Colonic mucosa (tissue), 4 donors: ENCODE data around the gene VWA5B2. TPM values are rescaled to one million over a fixed set of nuclear protein-coding genes. Genes with fewer than 3 reads are reported as not detected.

Source experiments
- DNase-seq: peaks from one replicate; pipeline ENCODE4 v3.0.0-alpha.2; 2020
- H3K27ac ChIP-seq: fragments of 200-600 bp; one replicate; pipeline ENCODE4 v1.8.0; 2021
- H3K27me3 ChIP-seq: fragments of 200-600 bp; one replicate; pipeline ENCODE4 v1.8.0; 2021
- H3K36me3 ChIP-seq: fragments of 200-600 bp; one replicate; pipeline ENCODE4 v1.8.0; 2021
- H3K4me1 ChIP-seq: fragments of 200-600 bp; one replicate; pipeline ENCODE4 v1.8.0; 2021; ENCODE audit warnings: mild to moderate bottlenecking
- H3K4me3 ChIP-seq: fragments of 200-600 bp; one replicate; pipeline ENCODE4 v1.8.0; 2021
- H3K9ac ChIP-seq, 2 donors: one replicate each; pipeline ENCODE4 v1.7.0; 2013; ENCODE audit warnings: control low read depth in 2 of 2, low read depth in 2 of 2, low read length in 2 of 2
- H3K9me3 ChIP-seq: fragments of 200-600 bp; one replicate; pipeline ENCODE4 v1.8.0; 2021
- CTCF ChIP-seq: fragments of 200-600 bp; IDR thresholded peaks from one replicate; pipeline ENCODE4 v1.8.0; 2022; ENCODE audit warnings: antibody characterized with exemption, mild to moderate bottlenecking
- intact Hi-C: fragments of 100-400 bp; cut with DNase I; formaldehyde crosslinking; loops from one replicate; pipeline ENCODE4 v1.14.1; 2022
- total RNA-seq, 2 donors: library from RNA; stranded (reverse); fragmentation: NEBNext Ultra II Directional in 1 of 2; extraction: Animal tissue kit (Norgen Biotek cat#: 25700) in 1 of 2; gene quantifications; one replicate each; pipeline ENCODE4 v1.2.1, GENCODE V29; 2021
- donor health status: healthy.
- donor health status: DM: no; HTN: no; CAD: no.
- donor health status: DM: no; HTN: no; CAD: no.

VWA5B2 gene
- total RNA-seq, 2 donors from 2014 or later = 2.1 to 2.3 TPM

GRCh38 chr3:184222521-184222920, 6.9 kb upstream of the VWA5B2 start:
- Histone ChIP-seq H3K4me1 (no peaks in the 10 kb centered on the region), H3K9ac (no peak overlapping the region), H3K9me3 (no peaks in the 10 kb centered on the region), H3K4me3 (no peak overlapping the region), H3K27me3 (no peaks in the 10 kb centered on the region), H3K36me3 (no peaks in the 10 kb centered on the region), H3K27ac (no peak overlapping the region)
- TF ChIP-seq CTCF = no peak
- no peak for DNase-seq
- intact Hi-C loops = no loop called here

GRCh38 chr3:184223946-184224345, 5.4 kb upstream of the VWA5B2 start:
- no peaks in the 10 kb centered on the region for H3K36me3 ChIP-seq
- TF ChIP-seq CTCF = no peak
- H3K9me3 ChIP-seq = no peaks in the 10 kb centered on the region
- intact Hi-C loops = no loop called here
- no peak overlapping the region for H3K27ac ChIP-seq
- no peaks in the 10 kb centered on the region for H3K4me1 ChIP-seq
- no peak for DNase-seq
- H3K27me3 ChIP-seq = peaks cover 9% of the 10 kb centered on the region
- no peak overlapping the region for H3K9ac ChIP-seq
- H3K4me3 ChIP-seq = no peak overlapping the region

GRCh38 chr3:184227481-184227935, 1.9 kb upstream of the VWA5B2 start:
- Histone ChIP-seq H3K4me1 (peaks cover 9% of the 10 kb centered on the region), H3K4me3 (no peak overlapping the region), H3K9ac (no peak overlapping the region), H3K27ac (no peak overlapping the region), H3K27me3 (peaks cover 36% of the 10 kb centered on the region), H3K36me3 (no peaks in the 10 kb centered on the region), H3K9me3 (no peaks in the 10 kb centered on the region)
- intact Hi-C loops = no loop called here
- no peak for DNase-seq
- peak; percentile 84 for TF ChIP-seq CTCF

GRCh38 chr3:184228376-184229137, 828 bp upstream of the VWA5B2 start:
- Histone ChIP-seq H3K36me3 (no peaks in the 10 kb centered on the region), H3K27ac (no peak overlapping the region), H3K9me3 (no peaks in the 10 kb centered on the region), H3K9ac (no peak overlapping the region), H3K4me3 (no peak overlapping the region), H3K27me3 (peaks cover 36% of the 10 kb centered on the region), H3K4me1 (peaks cover 9% of the 10 kb centered on the region)
- no peak for DNase-seq
- TF ChIP-seq CTCF = no peak
- intact Hi-C loops = no loop called here

- Histone ChIP-seq H3K9me3 (no peaks in the 10 kb centered on the region), H3K27me3 (peaks cover 36% of the 10 kb centered on the region), H3K9ac (no peak overlapping the region), H3K4me1 (peaks cover 9% of the 10 kb centered on the region), H3K36me3 (no peaks in the 10 kb centered on the region), H3K27ac (no peak overlapping the region), H3K4me3 (peak overlapping the region; percentile 41)
- intact Hi-C loops = no loop called here
- TF ChIP-seq CTCF = no peak
- no peak for DNase-seq
Measured at GRCh38 chr3:184230081-184230602, 757 bp downstream of the VWA5B2 start.
